AG09309 (cell line): ENCODE measurements around the gene SESN1.

Experiments
- DNase-seq: peaks from one replicate; pipeline ENCODE4 v3.0.0-alpha.2; 2010; ENCODE audit warnings: low read depth
- H3K4me3 ChIP-seq: 2 replicates; pipeline ENCODE4 v1.5.1; 2011; ENCODE audit warnings: mild to moderate bottlenecking, low read depth, low read length, moderate library complexity; ENCODE audit not compliant: control insufficient read depth
- TF ChIP-seq, protein P1 (sequence below): IDR thresholded peaks from 2 replicates; pipeline ENCODE4 v1.5.1; 2011; ENCODE audit warnings: mild to moderate bottlenecking, low read depth, low read length, inconsistent platforms; ENCODE audit not compliant: insufficient read depth, control insufficient read depth; ENCODE audit errors: missing control alignments

SESN1 gene

DNA sequence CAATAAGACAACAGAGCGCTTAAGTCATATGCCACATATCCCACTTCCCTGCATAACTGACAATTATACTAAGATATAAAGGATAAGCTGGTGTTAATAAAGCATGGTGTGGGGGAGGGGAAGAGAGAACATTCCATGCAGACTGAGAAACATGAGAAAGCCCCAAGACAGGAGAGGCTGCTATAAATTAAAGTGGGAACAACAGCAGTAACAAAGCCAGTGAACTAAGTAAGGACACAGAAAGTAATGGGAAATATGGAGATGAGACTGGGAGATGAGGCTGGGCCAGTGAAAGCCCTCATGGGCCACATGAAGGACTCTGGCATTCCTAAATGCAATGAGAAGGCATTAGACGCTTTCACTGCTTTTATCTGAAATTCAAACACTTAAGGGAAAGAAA is 41.3 kb downstream of the SESN1 start:
- no peak for DNase-seq
- TF ChIP-seq, protein P1, sequence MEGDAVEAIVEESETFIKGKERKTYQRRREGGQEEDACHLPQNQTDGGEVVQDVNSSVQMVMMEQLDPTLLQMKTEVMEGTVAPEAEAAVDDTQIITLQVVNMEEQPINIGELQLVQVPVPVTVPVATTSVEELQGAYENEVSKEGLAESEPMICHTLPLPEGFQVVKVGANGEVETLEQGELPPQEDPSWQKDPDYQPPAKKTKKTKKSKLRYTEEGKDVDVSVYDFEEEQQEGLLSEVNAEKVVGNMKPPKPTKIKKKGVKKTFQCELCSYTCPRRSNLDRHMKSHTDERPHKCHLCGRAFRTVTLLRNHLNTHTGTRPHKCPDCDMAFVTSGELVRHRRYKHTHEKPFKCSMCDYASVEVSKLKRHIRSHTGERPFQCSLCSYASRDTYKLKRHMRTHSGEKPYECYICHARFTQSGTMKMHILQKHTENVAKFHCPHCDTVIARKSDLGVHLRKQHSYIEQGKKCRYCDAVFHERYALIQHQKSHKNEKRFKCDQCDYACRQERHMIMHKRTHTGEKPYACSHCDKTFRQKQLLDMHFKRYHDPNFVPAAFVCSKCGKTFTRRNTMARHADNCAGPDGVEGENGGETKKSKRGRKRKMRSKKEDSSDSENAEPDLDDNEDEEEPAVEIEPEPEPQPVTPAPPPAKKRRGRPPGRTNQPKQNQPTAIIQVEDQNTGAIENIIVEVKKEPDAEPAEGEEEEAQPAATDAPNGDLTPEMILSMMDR, result no peak
- no peak overlapping the region for H3K4me3 ChIP-seq

DNA sequence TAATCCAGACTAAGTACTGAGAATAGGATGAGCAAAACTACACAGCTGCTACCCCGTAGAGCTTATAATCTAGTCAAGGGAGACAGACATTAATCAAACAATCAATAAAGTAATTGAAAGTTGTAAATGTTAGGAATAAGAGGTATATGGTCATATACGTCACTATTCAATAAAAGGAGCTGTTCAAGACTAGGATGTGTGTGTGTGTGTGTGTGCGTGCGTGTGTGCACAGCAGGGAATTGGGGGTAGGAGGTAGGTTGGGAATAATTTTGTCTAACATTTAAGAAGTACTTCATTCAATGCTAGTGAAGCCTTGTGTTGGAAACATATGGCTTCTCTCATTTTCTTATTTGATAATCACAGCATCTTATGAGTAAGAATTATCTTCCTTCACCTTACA is 41.8 kb downstream of the SESN1 start:
- TF ChIP-seq, protein P1, result no peak
- DNase-seq, result no peak

DNA sequence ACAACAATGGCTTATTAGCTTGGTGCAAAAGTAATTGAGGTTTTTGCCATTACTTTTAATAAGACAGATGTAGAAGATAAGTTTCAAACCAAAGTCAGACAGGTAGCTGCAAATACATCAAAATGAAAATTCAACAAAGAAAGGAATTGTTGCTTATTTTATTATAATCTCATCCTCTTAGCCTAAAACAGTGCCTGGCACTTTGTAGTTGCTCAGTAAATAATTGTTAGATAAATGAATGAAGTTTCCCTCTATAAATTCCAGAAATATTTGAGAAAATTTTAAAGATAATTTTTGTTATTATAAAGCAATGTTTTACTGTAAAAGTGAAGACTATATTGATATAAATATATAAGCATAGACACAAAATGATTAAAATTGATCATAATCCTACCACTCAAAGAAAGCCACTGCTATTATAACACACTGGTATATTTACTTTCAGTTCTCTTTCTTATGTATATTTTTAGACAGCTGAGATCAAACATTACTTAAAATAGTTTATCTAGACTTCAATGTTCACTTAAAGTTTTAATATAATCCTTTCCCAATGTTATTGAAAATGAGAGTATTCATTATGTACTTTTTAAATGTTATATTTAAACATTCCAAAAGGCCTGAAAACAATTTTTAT is 42.5 kb downstream of the SESN1 start:
- no peak for DNase-seq
- H3K4me3 ChIP-seq, result no peak overlapping the region
- TF ChIP-seq, protein P1, result no peak

More for the DNA sequence above, 41.8 kb downstream of the SESN1 start:
- no peak overlapping the region for H3K4me3 ChIP-seq

DNA sequence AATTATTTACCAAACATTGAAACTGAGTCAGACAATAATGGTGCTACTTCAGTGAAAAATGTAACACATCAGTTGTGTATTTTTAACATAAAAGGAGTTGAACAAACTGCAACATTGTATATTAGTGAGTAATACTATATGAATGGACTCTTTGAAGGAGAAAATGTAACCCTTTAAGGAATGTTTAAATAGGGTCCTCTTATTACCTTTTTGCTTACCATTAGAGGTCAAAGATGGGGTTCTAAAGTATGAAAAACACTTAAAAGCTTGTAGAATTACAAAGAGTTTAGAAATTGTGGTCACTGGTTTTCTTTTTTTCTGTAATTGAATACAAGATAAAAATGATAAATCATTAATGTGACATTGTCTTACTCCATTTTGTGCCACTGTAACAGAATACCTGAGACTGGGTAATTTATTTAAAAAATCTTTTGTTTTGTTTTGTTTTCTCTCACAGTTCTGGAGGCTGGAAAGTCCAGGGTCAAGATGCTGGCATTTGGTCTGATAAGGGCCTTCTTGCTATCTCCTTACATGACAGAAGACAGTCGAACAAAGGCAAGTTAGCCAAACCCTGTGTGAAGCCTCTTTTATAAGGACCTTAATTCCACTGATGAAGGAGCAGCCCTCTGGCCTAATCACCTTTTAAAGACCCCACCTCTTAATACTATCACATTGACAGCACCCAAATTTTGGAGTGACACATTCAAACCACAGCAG is 43.2 kb downstream of the SESN1 start:
- no peak overlapping the region for H3K4me3 ChIP-seq
- TF ChIP-seq, protein P1, result no peak
- no peak for DNase-seq

DNA sequence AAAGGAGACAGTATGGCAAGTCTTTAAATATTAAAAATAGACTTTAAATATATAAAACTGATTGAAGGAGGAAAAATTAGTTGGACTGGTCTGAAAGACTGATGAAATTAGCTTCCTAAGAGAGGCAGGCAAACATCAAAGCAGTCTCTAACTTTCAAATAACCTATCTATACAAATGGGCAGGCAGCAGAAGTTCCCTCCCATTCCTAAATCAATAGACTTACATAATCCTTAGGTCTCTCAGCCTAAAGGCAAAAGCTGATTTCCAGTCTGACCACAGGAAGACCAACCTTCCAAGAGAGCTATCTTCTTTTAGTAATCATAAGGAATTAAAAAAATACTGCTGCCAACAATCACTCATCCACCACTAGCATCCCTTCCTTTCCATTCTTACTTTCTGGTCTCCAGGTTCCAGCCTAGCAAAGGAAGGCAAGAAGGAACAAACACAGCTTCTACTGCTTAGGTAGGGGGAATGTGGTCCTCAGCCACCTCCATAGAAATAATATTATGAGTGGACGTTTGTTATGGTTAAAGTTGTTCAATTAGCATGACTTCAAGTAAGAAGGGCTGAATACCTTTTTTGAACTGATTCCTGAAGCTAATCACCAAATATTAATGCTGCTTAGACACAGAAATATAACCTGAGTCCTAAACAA is 44.1 kb downstream of the SESN1 start:
- TF ChIP-seq, protein P1, result no peak
- H3K4me3 ChIP-seq, result no peak overlapping the region
- DNase-seq, result no peak

DNA sequence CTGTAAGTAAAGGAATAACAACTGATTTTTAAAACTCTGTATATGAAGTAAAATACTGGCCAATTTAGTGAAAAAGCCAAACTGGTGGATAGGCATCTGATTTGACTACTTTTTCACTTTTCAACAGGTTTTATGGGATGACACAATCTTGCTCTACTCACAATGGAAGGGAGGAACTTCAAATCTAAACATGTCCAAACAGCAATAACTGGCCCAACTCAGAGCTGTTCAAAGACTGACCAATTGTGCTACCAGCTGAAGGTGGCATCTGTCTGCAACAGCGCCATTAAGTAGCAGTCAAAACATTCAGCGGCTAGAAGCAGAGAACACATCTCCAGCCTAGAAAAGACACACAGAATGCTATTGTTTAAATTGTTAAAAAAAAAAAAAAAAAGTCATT is 44.6 kb downstream of the SESN1 start:
- no peak for DNase-seq
- H3K4me3 ChIP-seq, result no peak overlapping the region
- TF ChIP-seq, protein P1, result no peak
